ENCODE measurements around the gene PEX16. TPM values are rescaled to one million over a fixed set of nuclear protein-coding genes. Genes with fewer than 3 reads are reported as not detected.

The PEX16 gene
- polyA plus RNA-seq, 3 donors from 2014 or later: 51.0 to 69.9 (median 51.2) TPM

DNA sequence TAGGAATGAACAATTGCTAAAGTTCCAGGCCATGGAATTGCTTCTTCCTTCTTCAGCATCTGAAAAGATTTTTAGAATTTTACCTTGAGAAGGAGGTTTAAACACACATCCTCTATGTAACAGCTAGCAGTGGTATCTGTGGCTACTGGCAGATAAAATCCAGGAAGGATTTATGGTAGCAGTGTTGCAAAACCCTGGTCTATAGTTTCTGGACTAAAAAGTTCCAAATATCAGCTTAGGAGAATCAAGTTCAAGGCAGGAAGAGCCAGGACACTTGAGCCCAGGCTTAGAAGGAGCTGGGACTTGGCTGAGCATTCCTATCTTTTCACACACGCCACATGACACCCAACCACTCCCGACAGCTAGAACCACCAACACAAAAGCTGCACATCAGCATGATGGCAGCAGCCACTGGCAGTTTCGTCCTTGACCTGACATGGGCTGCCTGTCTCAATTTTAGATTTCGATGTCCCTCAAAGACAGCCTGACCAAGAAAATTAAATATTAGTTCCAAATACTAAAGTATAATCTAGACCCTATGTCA is 18.9 kb upstream of the PEX16 start:
- peaks cover 6 to 35% (median 13%) of the 10 kb centered on the region in 3 donors for H3K36me3 Mint-ChIP-seq
- no peak overlapping the region for H3K27ac Mint-ChIP-seq
- H3K27me3 Mint-ChIP-seq (ENCODE audit: low read depth in 3 of 3): peaks cover 0 to 6% (median under 1%) of the 10 kb centered on the region in 3 donors
- DNase-seq: no peak
- H3K9me3 Mint-ChIP-seq: no peaks in the 10 kb centered on the region
- peaks cover 4 to 8% of the 10 kb centered on the region in 2 donors for H3K4me1 Mint-ChIP-seq
- no peak overlapping the region for H3K4me3 Mint-ChIP-seq

- H3K27ac Mint-ChIP-seq: no peak overlapping the region
- no peak overlapping the region for H3K4me3 Mint-ChIP-seq
- H3K4me1 Mint-ChIP-seq: peaks cover 14 to 19% of the 10 kb centered on the region in 2 donors
- peaks cover 8 to 34% (median 12%) of the 10 kb centered on the region in 3 donors for H3K36me3 Mint-ChIP-seq
- peaks cover 0 to 8% (median 6%) of the 10 kb centered on the region in 3 donors for H3K27me3 Mint-ChIP-seq (ENCODE audit: low read depth in 3 of 3)
- no peak for DNase-seq
- no peaks in the 10 kb centered on the region for H3K9me3 Mint-ChIP-seq
These were observed 17.8 kb upstream of the PEX16 start for GRCh38 chr11:45935349-45936064.

- no peak for DNase-seq
- Mint-ChIP-seq H3K27ac (no peak overlapping the region), H3K9me3 (no peaks in the 10 kb centered on the region), H3K27me3 (ENCODE audit: low read depth in 3 of 3) (peaks cover 5 to 13% (median 11%) of the 10 kb centered on the region in 3 donors), H3K36me3 (peaks cover 8 to 34% (median 12%) of the 10 kb centered on the region in 3 donors), H3K4me3 (no peak overlapping the region), H3K4me1 (peaks cover 22 to 27% of the 10 kb centered on the region in 2 donors)
These were observed 17.1 kb upstream of the PEX16 start for GRCh38 chr11:45934580-45935318.

DNA sequence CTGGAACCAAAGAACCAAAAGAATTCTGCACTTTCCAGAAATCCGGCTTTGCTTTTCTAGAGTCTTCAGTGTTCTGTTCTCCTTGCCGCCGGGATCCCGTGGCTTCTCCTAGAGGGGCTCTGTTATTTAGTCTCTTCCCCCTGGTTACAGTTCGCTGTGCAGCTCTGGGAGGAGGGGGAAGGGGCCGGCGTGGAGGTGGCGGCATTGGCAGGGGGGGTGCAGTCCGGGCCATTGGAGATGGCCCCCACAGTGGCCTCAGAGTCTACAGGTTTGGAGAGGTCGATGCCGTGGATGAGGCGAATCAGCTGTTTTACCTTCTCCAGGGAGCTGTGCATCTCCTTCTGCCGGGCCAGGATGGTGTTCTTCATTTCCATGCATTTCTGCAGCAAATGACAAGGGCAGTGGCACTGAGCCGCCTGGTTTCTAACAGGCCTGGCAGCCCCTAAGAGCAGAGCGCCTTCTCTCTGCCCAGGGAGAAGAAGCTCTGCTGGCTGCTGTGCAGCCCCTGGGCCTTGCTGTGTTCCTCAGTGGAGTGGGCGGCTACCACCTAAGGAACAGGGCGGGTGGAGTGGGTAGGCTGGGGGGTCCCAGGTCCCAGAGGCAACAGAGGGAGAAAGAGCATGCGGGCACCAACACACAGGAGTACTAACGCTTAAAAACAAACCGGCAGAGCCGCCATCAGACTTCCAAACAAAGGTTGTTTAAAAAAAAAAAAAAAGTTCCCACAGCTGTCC is 16.3 kb upstream of the PEX16 start:
- no peak overlapping the region for H3K27ac Mint-ChIP-seq
- H3K4me1 Mint-ChIP-seq: peaks cover 27 to 34% of the 10 kb centered on the region in 2 donors

GRCh38 chr11:45933131-45933831 is 15.6 kb upstream of the PEX16 start:
- DNase-seq: no peak
- Mint-ChIP-seq H3K4me1 (peaks cover 29 to 35% of the 10 kb centered on the region in 2 donors), H3K27ac (no peak overlapping the region), H3K4me3 (no peak overlapping the region), H3K36me3 (peaks cover 8 to 30% (median 12%) of the 10 kb centered on the region in 3 donors), H3K9me3 (no peaks in the 10 kb centered on the region), H3K27me3 (ENCODE audit: low read depth in 3 of 3) (peaks cover 7 to 13% (median 11%) of the 10 kb centered on the region in 3 donors)

More for the DNA sequence above, 16.3 kb upstream of the PEX16 start:
- Mint-ChIP-seq H3K4me3 (no peak overlapping the region), H3K36me3 (peaks cover 8 to 34% (median 12%) of the 10 kb centered on the region in 3 donors), H3K9me3 (no peaks in the 10 kb centered on the region), H3K27me3 (ENCODE audit: low read depth in 3 of 3) (peaks cover 5 to 13% (median 11%) of the 10 kb centered on the region in 3 donors)
- DNase-seq: no peak

DNA sequence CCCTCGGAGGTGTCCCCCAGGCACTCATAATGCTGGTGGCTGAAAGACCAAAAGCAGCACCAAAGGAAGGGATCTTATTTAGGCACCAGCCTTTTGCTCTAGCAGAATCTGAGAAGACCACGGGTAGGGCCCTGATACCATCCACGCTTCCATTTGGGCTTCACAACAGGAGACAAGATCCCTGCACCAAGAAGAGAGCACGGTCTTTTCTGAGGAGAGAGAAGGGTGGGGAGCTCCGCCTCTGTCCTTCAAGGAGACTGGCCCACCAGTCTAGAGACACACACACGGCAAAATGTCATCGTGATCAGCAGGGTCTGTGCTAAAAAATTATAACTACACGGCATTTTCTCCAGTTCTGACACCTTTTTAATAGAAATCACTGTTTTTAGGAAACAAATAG is 14.5 kb upstream of the PEX16 start:
- DNase-seq: no peak
- Mint-ChIP-seq H3K27ac (peak overlapping the region in 3 of 6 donors; percentile 69 to 94 (median 72)), H3K27me3 (ENCODE audit: low read depth in 3 of 3) (peaks cover 7 to 13% (median 11%) of the 10 kb centered on the region in 3 donors), H3K36me3 (peaks cover 8 to 29% (median 12%) of the 10 kb centered on the region in 3 donors), H3K4me1 (peaks cover 34 to 40% of the 10 kb centered on the region in 2 donors), H3K4me3 (peak overlapping the region in 1 of 5 donors; percentile 21), H3K9me3 (no peaks in the 10 kb centered on the region)

DNA sequence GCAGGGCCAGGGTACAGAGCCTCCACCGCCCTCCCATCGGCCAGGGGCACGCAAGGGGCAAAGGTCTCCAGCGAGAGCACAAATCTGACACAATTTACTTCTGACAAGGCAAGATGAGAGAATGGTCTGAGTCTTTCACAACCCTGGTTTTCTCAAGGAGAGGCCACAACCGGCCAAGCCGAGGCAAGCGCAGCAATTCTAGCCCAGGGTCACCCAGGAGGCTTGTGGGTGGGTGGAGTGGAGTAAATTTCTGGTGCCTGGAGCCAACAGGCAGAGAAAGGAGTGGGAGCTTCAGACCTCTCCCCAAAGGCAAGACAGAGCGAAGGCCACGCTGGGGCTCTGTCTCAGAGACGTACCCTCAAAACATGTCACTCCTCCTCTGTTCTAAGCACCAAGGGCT is 14.1 kb upstream of the PEX16 start:
- peak overlapping the region; percentile 53 to 94 (median 82) for H3K27ac Mint-ChIP-seq
- H3K4me1 Mint-ChIP-seq: peaks cover 37 to 43% of the 10 kb centered on the region in 2 donors
- no peak for DNase-seq
- no peaks in the 10 kb centered on the region for H3K9me3 Mint-ChIP-seq
- peaks cover 7 to 25% (median 8%) of the 10 kb centered on the region in 3 donors for H3K36me3 Mint-ChIP-seq
- peak overlapping the region in 2 of 5 donors; percentile 18 to 36 for H3K4me3 Mint-ChIP-seq
- H3K27me3 Mint-ChIP-seq (ENCODE audit: low read depth in 3 of 3): peaks cover 7 to 13% (median 11%) of the 10 kb centered on the region in 3 donors

DNA sequence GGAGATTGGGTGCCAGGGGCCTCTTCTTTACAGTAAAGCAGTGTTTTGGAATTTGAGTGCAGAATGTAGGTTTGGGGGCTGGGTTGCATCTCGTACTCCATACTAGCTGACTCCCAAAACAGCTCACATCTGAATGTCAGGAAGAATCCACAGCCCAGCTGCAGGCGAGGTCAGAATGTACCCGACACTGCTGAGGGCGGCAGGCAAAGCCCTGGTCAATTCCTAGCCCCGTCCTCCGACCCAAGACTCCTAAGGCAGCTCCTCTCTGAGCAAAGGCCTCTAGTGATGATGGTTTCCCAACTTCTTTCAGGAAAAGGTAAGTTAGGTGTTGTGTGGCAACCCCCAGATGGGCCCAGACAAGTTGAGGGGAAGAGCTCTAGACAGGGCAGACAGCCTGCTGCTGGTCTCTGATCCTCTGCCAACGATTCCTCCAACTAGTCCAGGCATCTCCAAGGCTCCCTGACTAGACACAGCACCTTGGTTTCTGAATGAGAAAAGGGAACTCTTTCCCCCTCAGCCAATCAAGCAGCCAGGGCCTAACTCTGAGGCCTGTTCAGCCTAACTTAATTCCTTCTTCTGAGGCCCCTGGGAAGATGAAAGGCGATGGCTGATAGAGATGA is 13.4 kb upstream of the PEX16 start:
- Mint-ChIP-seq H3K4me1 (peaks cover 37 to 43% of the 10 kb centered on the region in 2 donors), H3K9me3 (no peaks in the 10 kb centered on the region), H3K4me3 (peak overlapping the region; percentile 24 to 76 (median 36)), H3K27me3 (ENCODE audit: low read depth in 3 of 3) (peaks cover 7 to 13% (median 11%) of the 10 kb centered on the region in 3 donors), H3K36me3 (peaks cover 3 to 21% (median 8%) of the 10 kb centered on the region in 3 donors), H3K27ac (peak overlapping the region; percentile 75 to 94 (median 84))
- DNase-seq: no peak

GRCh38 chr11:45930031-45930794 is 12.5 kb upstream of the PEX16 start:
- Mint-ChIP-seq H3K4me1 (peaks cover 37 to 43% of the 10 kb centered on the region in 2 donors), H3K27me3 (ENCODE audit: low read depth in 3 of 3) (peaks cover 7 to 13% (median 11%) of the 10 kb centered on the region in 3 donors), H3K36me3 (peaks cover 3 to 20% (median 8%) of the 10 kb centered on the region in 3 donors), H3K9me3 (no peaks in the 10 kb centered on the region), H3K27ac (peak overlapping the region; percentile 75 to 94 (median 86)), H3K4me3 (peak overlapping the region; percentile 64 to 77 (median 76))
- DNase-seq: peak; percentile 43 to 59 (median 54)

GRCh38 chr11:45929486-45930030 is 11.9 kb upstream of the PEX16 start:
- peaks cover 38 to 43% of the 10 kb centered on the region in 2 donors for H3K4me1 Mint-ChIP-seq

GRCh38 chr11:45928535-45929215 is 11.0 kb upstream of the PEX16 start:
- Mint-ChIP-seq H3K9me3 (no peaks in the 10 kb centered on the region), H3K36me3 (peaks cover 3 to 11% (median 8%) of the 10 kb centered on the region in 3 donors), H3K27ac (peak overlapping the region in 3 of 6 donors; percentile 12 to 40 (median 26)), H3K4me3 (no peak overlapping the region), H3K4me1 (peaks cover 43 to 45% of the 10 kb centered on the region in 2 donors), H3K27me3 (ENCODE audit: low read depth in 3 of 3) (peaks cover 11 to 15% (median 11%) of the 10 kb centered on the region in 3 donors)
- DNase-seq: no peak

More at GRCh38 chr11:45929486-45930030, 11.9 kb upstream of the PEX16 start:
- Mint-ChIP-seq H3K9me3 (no peaks in the 10 kb centered on the region), H3K4me3 (peak overlapping the region; percentile 64 to 77 (median 76)), H3K27me3 (ENCODE audit: low read depth in 3 of 3) (peaks cover 7 to 13% (median 11%) of the 10 kb centered on the region in 3 donors), H3K27ac (peak overlapping the region; percentile 75 to 94 (median 86)), H3K36me3 (peaks cover 3 to 13% (median 8%) of the 10 kb centered on the region in 3 donors)
- no peak for DNase-seq

Data from immature natural killer cell (primary cell).